Hematopoietic multipotent progenitor cell treated with erythropoietin and hydrocortisone succinate and interleukin-3 and kit ligand, for 17 days (in vitro differentiated cells): Measurements from ENCODE around the gene ZNF384.

Experiments
- DNase-seq: peaks from one replicate; pipeline ENCODE4 v3.0.0-alpha.2; 2015; ENCODE audit warnings: low spot score

The ZNF384 gene

GRCh38 chr12:6699259-6699988 is 10.2 kb upstream of the ZNF384 start:
- no peak for DNase-seq

GRCh38 chr12:6698352-6699046 is 9.3 kb upstream of the ZNF384 start:
- DNase-seq = no peak

GRCh38 chr12:6697584-6698351 is 8.6 kb upstream of the ZNF384 start:
- peak; percentile 47 for DNase-seq

- no peak for DNase-seq
These were observed 7.8 kb upstream of the ZNF384 start for GRCh38 chr12:6696690-6697583.

- DNase-seq = no peak
These were observed 6.3 kb upstream of the ZNF384 start for GRCh38 chr12:6695313-6696045.

- no peak for DNase-seq
These were observed 5.5 kb upstream of the ZNF384 start for GRCh38 chr12:6694701-6695100.

- no peak for DNase-seq
These were observed 4.7 kb upstream of the ZNF384 start for GRCh38 chr12:6693832-6694355.

- no peak for DNase-seq
These were observed 3.7 kb upstream of the ZNF384 start for GRCh38 chr12:6692888-6693287.

- DNase-seq = no peak
These were observed 2.3 kb upstream of the ZNF384 start for GRCh38 chr12:6691473-6691872.

GRCh38 chr12:6688543-6688998 is 604 bp downstream of the ZNF384 start:
- DNase-seq = no peak

GRCh38 chr12:6685814-6686213 is 3.4 kb downstream of the ZNF384 start:
- DNase-seq = no peak

- DNase-seq = peak; percentile 79
These were observed 4.6 kb downstream of the ZNF384 start for GRCh38 chr12:6684609-6685008.

- DNase-seq = no peak
These were observed 12.2 kb downstream of the ZNF384 start for GRCh38 chr12:6676962-6677361.

- DNase-seq = no peak
These were observed 17.0 kb downstream of the ZNF384 start for GRCh38 chr12:6672143-6672542.

GRCh38 chr12:6667559-6668210 is 21.5 kb downstream of the ZNF384 start:
- no peak for DNase-seq

- DNase-seq = no peak
These were observed 23.0 kb downstream of the ZNF384 start for GRCh38 chr12:6666211-6666610.

- no peak for DNase-seq
These were observed 24.3 kb downstream of the ZNF384 start for GRCh38 chr12:6664902-6665301.

- DNase-seq = peak; percentile 99
These were observed 26.1 kb downstream of the ZNF384 start, which contains the start of gene ING4 for GRCh38 chr12:6662906-6663742. Gene ING4 (minus strand): TSS chr12:6663119. CDS start chr12:6663101, 18 bp downstream.

- no peak for DNase-seq
These were observed 26.6 kb downstream of the ZNF384 start for GRCh38 chr12:6662602-6662905.
